ENCODE data around the gene ALOX5AP. TPM values are rescaled to one million over a fixed set of nuclear protein-coding genes. Genes with fewer than 3 reads are reported as not detected.

Gene ALOX5AP
- total RNA-seq, 1 experiment from 2014 or later: not detected

- DNase-seq: no peak
- Histone ChIP-seq H3K9me2 (replicated peaks; ENCODE audit: low read length) (no peaks in the 10 kb centered on the region), H4K20me1 (ENCODE audit: low read length) (no peaks in the 10 kb centered on the region), H3K4me3 (ENCODE audit: low read length) (no peak overlapping the region), H3K36me3 (ENCODE audit: low read depth, low read length) (no peaks in the 10 kb centered on the region), H2AFZ (ENCODE audit: low read length) (no peak overlapping the region), H3F3A (ENCODE audit: low read length, unreplicated experiment) (no peaks in the 10 kb centered on the region), H3K27ac (ENCODE audit: low read length) (no peak overlapping the region), H3K9ac (ENCODE audit: low read length) (no peak overlapping the region), H3K79me2 (ENCODE audit: low read length) (no peaks in the 10 kb centered on the region), H3K4me2 (ENCODE audit: low read length) (no peak overlapping the region), H3K4me1 (ENCODE audit: insufficient read depth, low read length) (peaks cover 9% of the 10 kb centered on the region; the same call in 1 of the 2 replicates), H3K9me3 (ENCODE audit: low read length) (no peaks in the 10 kb centered on the region), H3K27me3 (ENCODE audit: low read length) (no peaks in the 10 kb centered on the region)
- ChIA-PET POLR2A (ENCODE audit: unreplicated experiment) (no interaction called here), CTCF (no interaction called here)
- BruUV-seq (replicated peaks): no TSS peak
- TF ChIP-seq, protein P1, sequence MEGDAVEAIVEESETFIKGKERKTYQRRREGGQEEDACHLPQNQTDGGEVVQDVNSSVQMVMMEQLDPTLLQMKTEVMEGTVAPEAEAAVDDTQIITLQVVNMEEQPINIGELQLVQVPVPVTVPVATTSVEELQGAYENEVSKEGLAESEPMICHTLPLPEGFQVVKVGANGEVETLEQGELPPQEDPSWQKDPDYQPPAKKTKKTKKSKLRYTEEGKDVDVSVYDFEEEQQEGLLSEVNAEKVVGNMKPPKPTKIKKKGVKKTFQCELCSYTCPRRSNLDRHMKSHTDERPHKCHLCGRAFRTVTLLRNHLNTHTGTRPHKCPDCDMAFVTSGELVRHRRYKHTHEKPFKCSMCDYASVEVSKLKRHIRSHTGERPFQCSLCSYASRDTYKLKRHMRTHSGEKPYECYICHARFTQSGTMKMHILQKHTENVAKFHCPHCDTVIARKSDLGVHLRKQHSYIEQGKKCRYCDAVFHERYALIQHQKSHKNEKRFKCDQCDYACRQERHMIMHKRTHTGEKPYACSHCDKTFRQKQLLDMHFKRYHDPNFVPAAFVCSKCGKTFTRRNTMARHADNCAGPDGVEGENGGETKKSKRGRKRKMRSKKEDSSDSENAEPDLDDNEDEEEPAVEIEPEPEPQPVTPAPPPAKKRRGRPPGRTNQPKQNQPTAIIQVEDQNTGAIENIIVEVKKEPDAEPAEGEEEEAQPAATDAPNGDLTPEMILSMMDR (conservative IDR thresholded peaks at IDR 0.05; ENCODE audit: low read depth, low read length): peak; percentile 29; the same call in 1 of the 2 replicates
- TF ChIP-seq EZH2phosphoT487 (IDR thresholded peaks at IDR 0.05; ENCODE audit: borderline replicate concordance, low read length): no peak
- ATAC-seq: no peak
- intact Hi-C loops (cut with micrococcal nuclease): no loop called here
Measured at GRCh38 chr13:30702006-30702405, 33.3 kb upstream of the ALOX5AP start.

DNA sequence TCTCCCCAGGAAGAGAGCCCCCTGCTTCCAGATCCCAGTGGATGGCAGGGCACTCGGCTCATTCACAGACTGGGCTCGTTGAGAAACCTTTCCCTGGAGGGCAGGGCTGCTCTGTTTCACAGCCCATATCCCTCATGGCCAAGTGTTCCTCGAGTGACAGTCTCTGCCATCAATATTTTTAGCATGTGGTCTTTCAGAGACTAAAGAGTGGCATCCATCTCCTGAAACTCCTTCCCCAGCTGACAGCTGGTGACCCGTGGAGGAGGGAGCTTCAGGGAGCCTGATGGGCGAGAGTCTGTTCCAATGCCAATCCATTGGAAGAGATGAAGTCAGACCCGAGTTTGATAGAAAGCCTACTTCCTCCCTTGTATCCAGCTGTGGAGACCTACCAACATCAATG lies 30.7 kb upstream of the ALOX5AP start:
- H3K9me3 ChIP-seq (ENCODE audit: low read length): no peaks in the 10 kb centered on the region
- no peak overlapping the region for H3K27ac ChIP-seq (ENCODE audit: low read length)
- CTCF ChIA-PET: no interaction called here
- no peaks in the 10 kb centered on the region for H3K36me3 ChIP-seq (ENCODE audit: low read depth, low read length)
- H3K9ac ChIP-seq (ENCODE audit: low read length): no peak overlapping the region
- H3K79me2 ChIP-seq (ENCODE audit: low read length): no peaks in the 10 kb centered on the region
- H3K4me1 ChIP-seq (ENCODE audit: insufficient read depth, low read length): peaks cover 9% of the 10 kb centered on the region; the same call in 1 of the 2 replicates
- no peak overlapping the region for H3K4me3 ChIP-seq (ENCODE audit: low read length)
- no peak for DNase-seq
- no TSS peak for BruUV-seq (replicated peaks)
- no peak for TF ChIP-seq EZH2phosphoT487 (IDR thresholded peaks at IDR 0.05; ENCODE audit: borderline replicate concordance, low read length)
- TF ChIP-seq, protein P1 (conservative IDR thresholded peaks at IDR 0.05; ENCODE audit: low read depth, low read length): no peak
- TF ChIP-seq EZH2 (IDR thresholded peaks at IDR 0.05; ENCODE audit: low read length, unreplicated experiment): no peak
- H3K27me3 ChIP-seq (ENCODE audit: low read length): no peaks in the 10 kb centered on the region
- intact Hi-C loops (cut with micrococcal nuclease): no loop called here
- H3K4me2 ChIP-seq (ENCODE audit: low read length): no peak overlapping the region
- no peak for ATAC-seq
- no peaks in the 10 kb centered on the region for H3K9me2 ChIP-seq (replicated peaks; ENCODE audit: low read length)
- no peak overlapping the region for H2AFZ ChIP-seq (ENCODE audit: low read length)
- no peaks in the 10 kb centered on the region for H4K20me1 ChIP-seq (ENCODE audit: low read length)
- POLR2A ChIA-PET (ENCODE audit: unreplicated experiment): no interaction called here
- H3F3A ChIP-seq (ENCODE audit: low read length, unreplicated experiment): no peaks in the 10 kb centered on the region

- no peaks in the 10 kb centered on the region for H3F3A ChIP-seq (ENCODE audit: low read length, unreplicated experiment)
- H3K27me3 ChIP-seq (ENCODE audit: low read length): no peaks in the 10 kb centered on the region
- H3K9me3 ChIP-seq (ENCODE audit: low read length): no peaks in the 10 kb centered on the region
- H2AFZ ChIP-seq (ENCODE audit: low read length): peak overlapping the region; percentile 42
- H3K27ac ChIP-seq (ENCODE audit: low read length): no peak overlapping the region
- BruUV-seq (replicated peaks): no TSS peak
- H4K20me1 ChIP-seq (ENCODE audit: low read length): no peaks in the 10 kb centered on the region
- H3K4me3 ChIP-seq (ENCODE audit: low read length): no peak overlapping the region
- no peaks in the 10 kb centered on the region for H3K79me2 ChIP-seq (ENCODE audit: low read length)
- no peak overlapping the region for H3K9ac ChIP-seq (ENCODE audit: low read length)
- no peaks in the 10 kb centered on the region for H3K9me2 ChIP-seq (replicated peaks; ENCODE audit: low read length)
- peak overlapping the region; percentile 27 for H3K4me2 ChIP-seq (ENCODE audit: low read length)
- ChIA-PET POLR2A (ENCODE audit: unreplicated experiment) (no interaction called here), CTCF (no interaction called here)
- no peaks in the 10 kb centered on the region for H3K36me3 ChIP-seq (ENCODE audit: low read depth, low read length)
- peaks cover 9% of the 10 kb centered on the region; the same call in 1 of the 2 replicates for H3K4me1 ChIP-seq (ENCODE audit: insufficient read depth, low read length)
- ATAC-seq (peak; percentile 88), DNase-seq (peak; percentile 80)
- TF ChIP-seq EZH2phosphoT487 (IDR thresholded peaks at IDR 0.05; ENCODE audit: borderline replicate concordance, low read length) (no peak), EZH2 (IDR thresholded peaks at IDR 0.05; ENCODE audit: low read length, unreplicated experiment) (no peak)
- TF ChIP-seq, protein P1 (conservative IDR thresholded peaks at IDR 0.05; ENCODE audit: low read depth, low read length): no peak
- intact Hi-C loops (cut with micrococcal nuclease): no loop called here
Measured at GRCh38 chr13:30705680-30706079, 29.7 kb upstream of the ALOX5AP start.

All from PC-3 (cell line).